HL-60 (cell line): ENCODE results near the gene SGMS2.
"Not testable (repeated sequence)": the region's sequence is repeated elsewhere in the genome, so short reads cannot be mapped to it uniquely, and the experiment has no call there.

Experiments used
- DNase-seq, 2 experiments: peaks; one replicate each; pipeline ENCODE4 v3.0.0-alpha.2; 2010 to 2020; ENCODE audit warnings: low read depth in 1 of 2, low spot score in 1 of 2
- H3K27ac ChIP-seq: fragments of 250-450 bp; sonication (Bioruptor Pico); replicated peaks from 2 replicates; pipeline ENCODE4 v1.5.1; 2020; ENCODE audit warnings: mild to moderate bottlenecking, moderate library complexity
- H3K27me3 ChIP-seq: fragments of 250-450 bp; sonication (Bioruptor Pico); 2 replicates; pipeline ENCODE4 v1.5.1; 2021; ENCODE audit warnings: mild to moderate bottlenecking, moderate library complexity; ENCODE audit not compliant: insufficient read depth, poor library complexity, severe bottlenecking
- H3K4me3 ChIP-seq: replicated peaks from 2 replicates; pipeline ENCODE4 v1.5.1; 2011; ENCODE audit warnings: mild to moderate bottlenecking, control low read depth, low read length; ENCODE audit not compliant: insufficient read depth
- GABPA ChIP-seq: IDR thresholded peaks from 2 replicates; pipeline ENCODE4 v1.6.1; 2012; ENCODE audit warnings: low read depth
- POLR2AphosphoS5 ChIP-seq: IDR thresholded peaks from 2 replicates; pipeline ENCODE4 v1.6.1; 2012; ENCODE audit warnings: low read depth
- SPI1 ChIP-seq: IDR thresholded peaks from 2 replicates; pipeline ENCODE4 v1.6.1; 2012; ENCODE audit warnings: low read depth, mild to moderate bottlenecking, borderline replicate concordance
- TF ChIP-seq, protein P1 (sequence below): IDR thresholded peaks from 2 replicates; pipeline ENCODE4 v1.6.1; 2012; ENCODE audit warnings: low read depth; ENCODE audit not compliant: insufficient replicate concordance
- TF ChIP-seq, protein P2 (sequence below): IDR thresholded peaks from one replicate; pipeline ENCODE4 v1.5.1; 2011; ENCODE audit warnings: low read length, control low read depth, inconsistent platforms; ENCODE audit not compliant: insufficient read depth

The SGMS2 gene

GRCh38 chr4:107922486-107923473, 98.0 kb downstream of the SGMS2 start:
- Histone ChIP-seq H3K4me3 (no peak overlapping the region), H3K27me3 (no peaks in the 10 kb centered on the region), H3K27ac (no peak overlapping the region)
- no peak for TF ChIP-seq SPI1
- no peak for TF ChIP-seq POLR2AphosphoS5
- TF ChIP-seq, protein P1, sequence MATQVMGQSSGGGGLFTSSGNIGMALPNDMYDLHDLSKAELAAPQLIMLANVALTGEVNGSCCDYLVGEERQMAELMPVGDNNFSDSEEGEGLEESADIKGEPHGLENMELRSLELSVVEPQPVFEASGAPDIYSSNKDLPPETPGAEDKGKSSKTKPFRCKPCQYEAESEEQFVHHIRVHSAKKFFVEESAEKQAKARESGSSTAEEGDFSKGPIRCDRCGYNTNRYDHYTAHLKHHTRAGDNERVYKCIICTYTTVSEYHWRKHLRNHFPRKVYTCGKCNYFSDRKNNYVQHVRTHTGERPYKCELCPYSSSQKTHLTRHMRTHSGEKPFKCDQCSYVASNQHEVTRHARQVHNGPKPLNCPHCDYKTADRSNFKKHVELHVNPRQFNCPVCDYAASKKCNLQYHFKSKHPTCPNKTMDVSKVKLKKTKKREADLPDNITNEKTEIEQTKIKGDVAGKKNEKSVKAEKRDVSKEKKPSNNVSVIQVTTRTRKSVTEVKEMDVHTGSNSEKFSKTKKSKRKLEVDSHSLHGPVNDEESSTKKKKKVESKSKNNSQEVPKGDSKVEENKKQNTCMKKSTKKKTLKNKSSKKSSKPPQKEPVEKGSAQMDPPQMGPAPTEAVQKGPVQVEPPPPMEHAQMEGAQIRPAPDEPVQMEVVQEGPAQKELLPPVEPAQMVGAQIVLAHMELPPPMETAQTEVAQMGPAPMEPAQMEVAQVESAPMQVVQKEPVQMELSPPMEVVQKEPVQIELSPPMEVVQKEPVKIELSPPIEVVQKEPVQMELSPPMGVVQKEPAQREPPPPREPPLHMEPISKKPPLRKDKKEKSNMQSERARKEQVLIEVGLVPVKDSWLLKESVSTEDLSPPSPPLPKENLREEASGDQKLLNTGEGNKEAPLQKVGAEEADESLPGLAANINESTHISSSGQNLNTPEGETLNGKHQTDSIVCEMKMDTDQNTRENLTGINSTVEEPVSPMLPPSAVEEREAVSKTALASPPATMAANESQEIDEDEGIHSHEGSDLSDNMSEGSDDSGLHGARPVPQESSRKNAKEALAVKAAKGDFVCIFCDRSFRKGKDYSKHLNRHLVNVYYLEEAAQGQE: no peak
- TF ChIP-seq, protein P2, sequence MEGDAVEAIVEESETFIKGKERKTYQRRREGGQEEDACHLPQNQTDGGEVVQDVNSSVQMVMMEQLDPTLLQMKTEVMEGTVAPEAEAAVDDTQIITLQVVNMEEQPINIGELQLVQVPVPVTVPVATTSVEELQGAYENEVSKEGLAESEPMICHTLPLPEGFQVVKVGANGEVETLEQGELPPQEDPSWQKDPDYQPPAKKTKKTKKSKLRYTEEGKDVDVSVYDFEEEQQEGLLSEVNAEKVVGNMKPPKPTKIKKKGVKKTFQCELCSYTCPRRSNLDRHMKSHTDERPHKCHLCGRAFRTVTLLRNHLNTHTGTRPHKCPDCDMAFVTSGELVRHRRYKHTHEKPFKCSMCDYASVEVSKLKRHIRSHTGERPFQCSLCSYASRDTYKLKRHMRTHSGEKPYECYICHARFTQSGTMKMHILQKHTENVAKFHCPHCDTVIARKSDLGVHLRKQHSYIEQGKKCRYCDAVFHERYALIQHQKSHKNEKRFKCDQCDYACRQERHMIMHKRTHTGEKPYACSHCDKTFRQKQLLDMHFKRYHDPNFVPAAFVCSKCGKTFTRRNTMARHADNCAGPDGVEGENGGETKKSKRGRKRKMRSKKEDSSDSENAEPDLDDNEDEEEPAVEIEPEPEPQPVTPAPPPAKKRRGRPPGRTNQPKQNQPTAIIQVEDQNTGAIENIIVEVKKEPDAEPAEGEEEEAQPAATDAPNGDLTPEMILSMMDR: no peak
- no peak for TF ChIP-seq GABPA
- DNase-seq: no peak

DNA sequence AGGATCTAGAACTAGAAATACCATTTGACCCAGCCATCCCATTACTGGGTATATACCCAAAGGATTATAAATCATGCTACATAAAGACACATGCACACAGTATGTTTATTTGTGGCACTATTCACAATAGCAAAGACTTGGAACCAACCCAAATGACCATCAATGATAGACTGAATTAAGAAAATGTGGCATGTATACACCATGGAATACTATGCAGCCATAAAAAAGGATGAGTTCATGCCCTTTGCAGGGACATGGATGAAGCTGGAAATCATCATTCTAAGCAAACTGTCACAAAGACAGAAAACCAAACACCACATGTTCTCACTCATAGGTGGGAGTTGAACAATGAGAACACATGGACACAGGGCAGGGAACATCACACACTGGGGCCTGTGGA, 101.0 kb downstream of the SGMS2 start:
- not testable (repeated sequence) for H3K4me3 ChIP-seq, H3K27ac ChIP-seq, DNase-seq, H3K27me3 ChIP-seq

DNA sequence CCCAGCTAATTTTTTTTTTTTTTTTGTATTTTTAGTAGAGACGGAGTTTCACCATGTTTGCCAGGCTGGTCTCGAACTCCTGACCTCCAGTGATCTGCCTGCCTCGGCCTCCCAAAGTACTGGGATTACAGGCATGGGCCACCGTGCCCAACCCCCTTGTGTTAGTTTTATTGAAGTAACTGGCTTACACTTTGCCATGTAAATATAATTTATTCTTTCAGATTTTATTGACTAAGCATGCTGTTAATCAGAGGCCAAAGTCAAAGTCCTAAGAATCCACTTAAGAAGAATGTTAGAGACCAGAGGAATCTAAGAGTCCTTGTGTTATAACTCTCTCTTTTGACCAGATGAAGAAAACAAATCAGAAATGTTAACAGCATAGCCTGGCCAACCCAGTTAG, 102.1 kb downstream of the SGMS2 start:
- not testable (repeated sequence) for H3K27me3 ChIP-seq, DNase-seq, H3K27ac ChIP-seq, H3K4me3 ChIP-seq

DNA sequence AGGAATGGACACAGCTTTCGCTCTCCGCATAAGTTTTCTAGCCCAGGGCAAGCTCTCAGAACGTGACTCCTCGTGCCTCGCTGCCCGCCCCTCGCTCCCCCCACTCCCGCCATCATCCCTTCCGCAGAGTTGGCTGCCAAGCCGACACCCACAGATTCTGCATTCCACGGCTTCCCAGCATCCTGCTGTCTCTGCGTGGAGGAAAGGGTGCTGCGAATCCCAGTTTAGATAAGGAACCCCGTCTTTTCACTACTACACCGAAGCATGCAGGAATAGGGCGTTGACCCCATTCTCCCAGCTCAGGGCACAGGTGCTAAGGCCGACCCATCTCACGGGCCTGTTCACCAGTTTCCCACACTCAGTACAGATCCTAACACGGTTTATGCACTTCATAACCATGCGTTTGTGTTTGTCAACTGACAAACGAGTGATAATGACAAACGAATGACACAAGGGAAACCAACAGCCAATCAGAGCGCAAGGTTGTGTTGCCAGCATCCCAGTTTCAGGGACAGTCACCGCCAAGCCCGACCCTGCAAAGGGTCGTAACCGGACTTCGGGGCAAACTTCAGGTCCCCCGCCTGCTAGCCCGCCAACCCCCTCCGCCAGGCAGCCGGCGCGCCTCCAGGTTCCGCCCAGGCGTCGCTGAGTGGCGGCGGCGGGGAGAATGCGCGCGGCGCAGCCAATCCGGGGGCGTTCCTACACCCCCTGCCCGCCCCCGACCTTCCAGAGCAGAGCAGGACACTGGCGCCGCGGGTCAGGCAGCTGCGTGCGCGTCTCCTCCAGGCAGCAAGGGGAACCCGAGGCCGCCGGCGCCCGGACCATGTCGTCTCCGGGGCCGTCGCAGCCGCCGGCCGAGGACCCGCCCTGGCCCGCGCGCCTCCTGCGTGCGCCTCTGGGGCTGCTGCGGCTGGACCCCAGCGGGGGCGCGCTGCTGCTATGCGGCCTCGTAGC, 106.4 kb downstream of the SGMS2 start, which contains the start of gene CYP2U1:
CYP2U1 (plus strand) TSS at position 729 of the 954 bp plus-strand sequence; CDS start at position 824, 95 bp downstream.
- peak; percentile 37 to 65 for DNase-seq
- Histone ChIP-seq H3K4me3 (peak within 1 kb of the TSS; percentile 53), H3K27ac (no peak within 1 kb of the TSS), H3K27me3 (peaks cover 22% of the 10 kb centered on the region)
- TF ChIP-seq SPI1 (no peak), POLR2AphosphoS5 (no peak), GABPA (no peak)
- TF ChIP-seq, protein P1: no peak
- TF ChIP-seq, protein P2: no peak
